ENCODE results near the gene ZIC5.
A peak's percentile ranks its signal among the peaks of the same experiment; 100 is the strongest.

Gene ZIC5

GRCh38 chr13:99987154-99988019, 15.8 kb upstream of the ZIC5 start:
- no peak for DNase-seq

GRCh38 chr13:99986741-99987140, 15.2 kb upstream of the ZIC5 start:
- no peak for DNase-seq

GRCh38 chr13:99985886-99986527, 14.4 kb upstream of the ZIC5 start:
- no peak for DNase-seq

GRCh38 chr13:99985241-99985874, 13.8 kb upstream of the ZIC5 start:
- no peak for DNase-seq

GRCh38 chr13:99984461-99985240, 13.1 kb upstream of the ZIC5 start:
- no peak for DNase-seq

GRCh38 chr13:99983499-99984401, 12.2 kb upstream of the ZIC5 start:
- DNase-seq: no peak

- DNase-seq: no peak
Measured at GRCh38 chr13:99982731-99983498, 11.3 kb upstream of the ZIC5 start.

GRCh38 chr13:99982036-99982730, 10.6 kb upstream of the ZIC5 start:
- no peak for DNase-seq

- no peak for DNase-seq
Measured at GRCh38 chr13:99981735-99982035, 10.1 kb upstream of the ZIC5 start, which contains the start of gene ZIC2. Gene ZIC2, plus strand, starts transcription at chr13:99981784. Its CDS starts 281 bp downstream, at chr13:99982065.

GRCh38 chr13:99980824-99981734, 9.5 kb upstream of the ZIC5 start:
- DNase-seq: no peak

GRCh38 chr13:99980201-99980823, 8.7 kb upstream of the ZIC5 start:
- peak; percentile 55 for DNase-seq

- no peak for DNase-seq
Measured at GRCh38 chr13:99979453-99980200, 8.1 kb upstream of the ZIC5 start.

GRCh38 chr13:99978799-99979452, 7.4 kb upstream of the ZIC5 start:
- DNase-seq: no peak

- no peak for DNase-seq
Measured at GRCh38 chr13:99977912-99978798, 6.6 kb upstream of the ZIC5 start.

- no peak for DNase-seq
Measured at GRCh38 chr13:99977334-99977911, 5.9 kb upstream of the ZIC5 start.

- DNase-seq: no peak
Measured at GRCh38 chr13:99976575-99976974, 5.0 kb upstream of the ZIC5 start.
